HG03103 (cell line): ENCODE results near the gene MRM2.
"Not testable (repeated sequence)": the region's sequence is repeated elsewhere in the genome, so short reads cannot be mapped to it uniquely, and the experiment has no call there.

Experiments used
- ATAC-seq: cut with Tn5 transposase; IDR thresholded peaks from one replicate; pipeline ENCODE4 v1.9.1; 2021; ENCODE audit warnings: low read depth; ENCODE audit not compliant: unreplicated experiment

MRM2 gene

GRCh38 chr7:2269089-2269990, 27.3 kb upstream of the MRM2 start:
- ATAC-seq: not testable (repeated sequence)

DNA sequence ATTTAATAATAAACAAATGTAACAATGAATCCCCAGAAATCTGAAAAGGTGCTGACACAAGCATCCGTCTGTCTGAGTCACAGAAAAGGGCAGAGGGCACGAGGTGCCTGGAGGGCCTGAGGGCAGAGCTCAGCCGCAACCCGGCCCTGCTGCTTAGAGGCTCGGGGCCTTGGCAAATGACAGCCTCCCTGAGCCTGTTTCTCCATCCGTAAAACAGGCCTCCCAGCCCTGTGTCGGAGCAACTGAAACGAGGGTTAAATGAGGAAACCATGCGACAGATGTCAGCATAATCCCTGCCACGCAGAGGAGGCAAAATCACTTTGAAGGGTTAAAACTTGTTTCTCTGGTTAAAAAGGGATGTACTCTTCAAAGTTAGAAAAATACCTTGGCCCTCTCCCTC, 24.9 kb upstream of the MRM2 start:
- no peak for ATAC-seq

DNA sequence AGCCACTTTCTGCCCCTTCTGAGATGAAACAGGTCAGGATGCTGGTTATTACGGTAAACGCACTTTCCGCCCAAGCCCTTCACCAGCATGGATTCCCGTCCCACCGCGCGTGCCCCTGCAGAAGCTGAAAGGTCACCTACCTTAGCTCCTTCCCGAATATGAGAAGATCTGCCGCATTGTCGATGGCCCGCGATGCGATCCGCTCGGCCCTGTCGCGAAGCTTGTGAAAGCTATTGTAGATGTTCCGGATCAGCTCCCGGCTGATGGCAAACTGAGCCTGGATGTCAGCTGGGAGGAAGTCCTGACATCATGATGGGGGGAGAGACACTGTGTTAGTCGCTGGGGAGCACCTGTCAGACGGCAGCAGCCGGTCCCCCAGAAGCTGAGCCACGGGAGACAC, 22.2 kb upstream of the MRM2 start:
- no peak for ATAC-seq

- no peak for ATAC-seq
These were observed 21.2 kb upstream of the MRM2 start for GRCh38 chr7:2263176-2263575.

DNA sequence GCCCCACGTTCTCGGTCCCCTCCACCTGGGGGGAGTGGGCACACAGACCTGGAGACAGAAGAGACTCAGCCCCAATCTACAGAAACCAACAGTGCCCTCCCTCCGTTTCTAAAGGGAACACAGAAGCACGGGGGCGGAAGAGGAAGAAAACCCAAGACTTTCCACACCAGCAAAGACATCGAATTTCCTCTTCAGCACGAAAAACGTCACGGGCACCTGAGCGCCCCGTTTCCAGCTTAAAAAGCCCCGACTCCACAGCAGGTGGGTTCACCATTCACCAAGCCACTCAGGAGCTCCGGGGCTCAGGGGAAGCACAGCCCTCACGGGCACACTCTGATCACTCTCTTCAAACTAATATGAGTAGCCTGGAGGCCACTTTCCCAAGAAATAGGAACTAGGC, 19.6 kb upstream of the MRM2 start:
- ATAC-seq: no peak

- no peak for ATAC-seq
These were observed 18.8 kb upstream of the MRM2 start for GRCh38 chr7:2260820-2261219.

DNA sequence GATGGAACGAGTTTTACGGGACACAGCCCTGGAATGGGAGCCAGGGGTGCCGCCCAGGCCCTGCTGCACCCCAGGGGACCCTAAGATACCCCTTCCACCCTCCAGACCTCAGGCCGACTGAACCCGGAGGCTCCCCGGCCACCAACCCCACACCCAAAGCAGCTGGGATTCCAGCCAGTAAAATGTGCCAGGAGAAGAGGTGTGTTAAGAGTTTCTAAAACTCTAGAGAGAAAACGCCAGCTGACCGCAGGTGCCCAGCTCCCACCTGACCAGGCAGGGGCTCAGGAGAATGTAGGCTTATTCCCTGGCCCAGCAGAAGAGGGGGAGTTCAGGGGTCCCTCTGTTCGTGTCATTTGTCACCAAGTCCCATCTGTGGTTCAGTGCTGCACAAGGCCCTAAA, 17.5 kb upstream of the MRM2 start:
- no peak for ATAC-seq

GRCh38 chr7:2258661-2259365, 16.8 kb upstream of the MRM2 start:
- ATAC-seq: peak; percentile 61

DNA sequence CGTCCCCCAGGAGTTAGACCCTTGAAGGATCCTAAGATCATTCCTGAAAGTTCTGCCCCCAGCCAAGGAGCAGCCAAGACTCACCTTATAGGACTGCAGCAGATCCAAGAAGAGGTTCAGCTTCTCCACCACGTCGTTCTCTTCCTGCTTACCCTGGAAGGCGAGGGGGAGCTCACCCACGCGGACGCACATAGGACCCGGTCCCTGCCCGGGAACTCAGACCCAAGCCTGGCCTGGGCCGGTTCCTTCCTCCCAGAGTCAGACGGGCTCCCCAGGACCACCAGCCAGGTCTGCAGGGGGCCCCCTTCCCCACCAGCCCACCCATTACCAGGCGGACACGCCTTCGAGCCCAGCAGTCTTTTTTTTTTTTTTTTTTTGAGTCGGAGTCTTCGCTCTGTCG, 15.6 kb upstream of the MRM2 start:
- ATAC-seq: no peak

DNA sequence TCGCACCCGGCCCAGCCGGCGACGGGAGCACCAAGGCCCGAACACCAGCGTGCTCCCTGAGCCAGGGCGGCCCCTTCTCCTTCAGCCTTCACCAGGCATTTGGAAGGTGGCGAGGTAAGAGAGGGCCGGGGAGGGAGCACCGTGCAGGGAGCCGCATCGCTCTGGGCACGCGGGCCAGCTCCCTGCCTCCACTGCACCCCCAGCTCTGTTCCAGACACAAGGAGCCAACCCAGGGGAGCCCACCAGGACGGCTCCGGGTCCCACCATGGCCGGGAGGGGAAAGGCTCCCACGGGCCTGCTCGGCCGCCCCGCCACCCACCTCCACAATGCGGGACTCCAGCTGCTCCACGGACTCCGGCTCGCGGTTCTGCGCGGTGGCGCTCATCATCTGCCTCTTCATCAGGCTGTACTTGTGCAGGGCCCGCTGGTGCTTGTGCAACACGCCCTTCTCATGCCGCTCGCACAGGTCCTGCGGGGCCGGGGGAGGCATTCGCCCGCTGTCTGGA, 15.1 kb upstream of the MRM2 start:
- no peak for ATAC-seq

- no peak for ATAC-seq
These were observed 14.5 kb upstream of the MRM2 start for GRCh38 chr7:2256306-2257045.

DNA sequence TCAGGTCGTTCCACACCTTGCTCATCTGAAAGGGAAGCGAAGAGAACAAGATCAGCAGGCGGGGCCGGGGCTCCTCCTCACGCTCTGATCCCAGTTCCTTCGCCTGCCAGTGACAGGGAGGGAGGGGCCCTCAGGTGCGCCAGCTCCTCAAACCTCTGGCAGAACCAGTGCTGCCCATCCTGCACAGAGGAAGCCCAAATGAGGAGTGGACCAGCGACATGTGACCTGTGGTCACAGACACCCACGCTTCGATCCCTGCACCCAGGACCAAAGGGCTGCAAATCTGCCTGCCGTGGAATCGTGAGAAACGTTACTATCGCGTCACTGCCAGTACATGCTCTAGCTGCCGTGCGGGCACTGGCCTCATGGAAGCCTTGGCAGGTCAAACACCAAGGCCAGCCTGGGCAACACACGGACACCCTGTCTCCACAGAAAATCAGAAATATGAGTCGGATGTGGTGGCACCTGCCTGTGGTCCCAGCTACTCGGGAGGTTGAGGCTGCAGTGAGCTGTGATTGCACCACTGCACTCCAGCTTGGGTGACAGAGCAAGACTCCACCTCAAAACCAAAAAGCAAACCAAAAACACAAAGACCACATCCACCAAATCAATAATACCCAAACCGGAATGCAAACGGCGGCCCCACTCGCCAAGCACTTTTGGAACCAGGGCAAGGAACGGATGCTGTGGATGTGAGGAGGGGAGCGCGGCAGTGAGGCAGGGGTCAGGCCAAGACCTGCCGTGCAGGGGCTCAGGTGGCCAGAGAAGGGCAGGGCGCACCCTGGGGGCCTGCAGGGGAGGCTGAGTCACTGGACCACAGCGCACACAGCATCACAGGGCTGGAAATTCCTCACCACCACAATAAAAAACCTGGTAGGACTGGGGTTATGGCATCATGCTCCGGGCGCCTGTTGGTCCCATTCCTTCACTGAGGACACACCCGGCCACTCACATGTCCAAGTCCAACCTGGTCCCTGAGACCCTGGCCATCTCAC, 13.4 kb upstream of the MRM2 start:
- no peak for ATAC-seq

- no peak for ATAC-seq
These were observed 12.6 kb upstream of the MRM2 start for GRCh38 chr7:2254429-2255144.

DNA sequence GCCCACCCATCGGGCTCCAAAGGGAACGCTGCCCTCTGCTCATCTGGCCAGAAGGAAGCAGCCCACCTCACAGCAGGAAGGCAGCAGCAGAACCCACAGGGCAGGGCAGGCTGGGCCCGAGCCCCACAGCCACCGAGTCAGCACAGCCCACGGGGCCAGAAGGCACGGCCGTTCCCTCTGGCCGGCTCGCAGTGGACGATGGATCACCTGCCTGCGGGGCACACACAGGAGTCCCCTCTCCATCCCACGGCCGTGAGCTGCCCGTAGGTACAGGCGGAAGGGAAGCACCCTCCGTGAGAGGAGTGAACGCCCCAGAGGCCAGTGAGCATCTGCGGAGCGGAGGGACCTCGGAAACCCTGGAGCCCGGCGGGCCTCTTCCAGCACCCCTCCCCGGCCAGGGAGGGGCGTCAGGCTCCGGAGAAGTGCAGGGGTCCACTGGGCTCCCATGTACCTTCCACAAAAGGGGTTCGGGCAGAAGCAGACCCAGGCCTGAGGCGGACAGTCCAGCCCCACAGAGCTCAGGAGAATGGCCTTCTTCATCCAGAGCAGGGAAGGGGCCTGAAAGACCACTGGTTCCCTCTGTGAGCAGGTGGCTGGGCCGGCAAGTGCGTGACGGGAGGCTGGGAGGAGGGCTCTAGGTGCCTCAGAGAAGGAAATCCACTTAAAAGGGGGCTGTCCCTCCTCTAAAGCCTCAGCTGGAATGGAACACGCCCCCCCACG, 11.7 kb upstream of the MRM2 start:
- no peak for ATAC-seq

DNA sequence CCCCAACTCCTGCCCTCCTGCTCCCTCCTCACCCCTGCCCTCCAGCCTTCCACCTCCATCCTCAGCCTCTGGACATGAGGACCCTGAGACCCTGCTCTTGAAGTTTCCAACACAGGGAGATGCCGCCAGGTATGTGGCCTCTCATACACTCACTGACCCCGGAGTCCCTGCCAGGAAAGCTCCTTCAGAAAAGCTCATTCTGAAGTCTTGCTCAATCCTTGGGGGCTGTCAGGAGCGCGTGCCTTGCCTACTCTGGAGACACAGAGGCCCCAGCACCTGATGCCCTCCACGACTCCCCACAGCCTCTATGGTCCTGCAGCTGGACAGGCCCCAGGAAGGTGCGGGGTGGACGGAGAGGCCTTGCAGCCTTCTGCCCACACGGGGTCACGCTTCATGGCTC, 11.0 kb upstream of the MRM2 start:
- ATAC-seq: no peak

DNA sequence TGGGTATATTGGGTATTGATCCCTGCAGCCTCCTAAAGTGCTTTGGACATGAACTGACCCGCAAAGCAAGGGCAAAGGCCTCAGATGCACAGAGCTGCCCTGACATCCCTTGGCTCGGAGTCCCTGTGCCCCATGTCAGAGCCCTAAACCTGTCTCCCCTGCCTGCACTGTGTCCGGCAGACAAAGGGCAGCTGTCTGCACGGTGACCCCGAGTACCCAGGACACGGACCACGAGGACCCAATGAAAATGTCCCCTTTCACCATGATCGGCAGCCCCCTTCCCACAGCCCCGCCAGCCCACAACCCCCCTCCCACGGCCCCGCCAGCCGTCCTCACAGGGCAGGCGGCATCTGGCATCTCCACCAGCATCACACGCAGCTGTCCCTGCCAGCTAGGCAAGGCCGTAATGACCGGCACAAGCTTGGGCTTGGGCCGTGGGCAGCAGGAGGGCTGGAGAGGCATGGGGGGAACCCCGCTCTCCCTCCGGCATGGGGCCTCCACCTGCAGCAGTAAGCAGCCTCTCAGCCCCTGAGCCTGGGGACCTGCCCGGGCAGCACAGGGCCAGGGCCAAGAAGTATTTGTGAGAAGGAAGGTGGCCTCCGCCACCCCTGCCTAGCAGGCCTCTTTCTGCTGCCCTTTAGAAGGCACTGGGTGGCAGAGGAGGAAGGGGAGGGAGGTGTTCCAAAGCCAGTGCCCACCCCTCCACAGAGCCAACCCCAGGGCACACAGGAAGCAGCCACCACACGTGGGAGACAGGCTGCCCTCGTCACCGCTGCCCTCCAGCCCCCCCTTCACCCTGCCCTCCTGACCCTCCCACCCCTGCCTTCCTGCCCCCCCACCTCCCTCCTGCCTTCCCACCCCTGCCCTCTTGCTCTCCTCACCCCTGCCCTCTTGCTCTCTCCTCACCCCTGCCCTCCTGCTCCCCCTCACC, 10.1 kb upstream of the MRM2 start:
- ATAC-seq: no peak

GRCh38 chr7:2251381-2251780, 9.4 kb upstream of the MRM2 start:
- no peak for ATAC-seq
